GM18526 (cell line): ENCODE measurements around the gene HELLS.

ENCODE experiments used
- POLR2A ChIP-seq: IDR thresholded peaks from 3 replicates; pipeline ENCODE4 v1.6.1; 2011; ENCODE audit not compliant: insufficient read length; ENCODE audit errors: extremely low read depth

Gene HELLS

GRCh38 chr10:94644352-94644751 lies 98.8 kb downstream of the HELLS start:
- TF ChIP-seq POLR2A: no peak

DNA sequence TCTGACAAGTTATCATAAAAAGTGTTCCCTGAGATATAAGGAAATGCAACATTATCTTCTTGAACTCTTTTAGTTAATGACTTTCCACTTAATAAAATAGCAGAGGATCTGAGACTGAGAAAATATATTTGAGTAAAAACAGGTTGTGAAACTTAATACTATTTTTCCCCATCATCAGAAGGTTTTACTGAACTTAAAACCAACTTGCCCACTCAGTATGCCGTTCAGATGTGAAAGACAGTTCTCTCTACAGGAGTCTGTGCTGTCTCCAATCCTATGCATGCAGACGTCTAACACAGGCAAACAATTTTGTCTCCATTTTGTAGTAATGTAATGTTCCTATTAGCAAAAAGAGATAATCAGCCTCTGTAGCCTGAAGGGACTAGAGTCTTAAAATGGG lies 99.7 kb downstream of the HELLS start:
- no peak for TF ChIP-seq POLR2A
